Stimulated activated CD4-positive, alpha-beta T cell treated with anti-CD3 and anti-CD28 coated beads, Interleukin-1b, Interleukin-23, amount 100 ng/mL, for 48 hours (primary cell): ENCODE data around the gene RB1.

Experiments
- DNase-seq: peaks from one replicate; pipeline ENCODE4 v3.0.0-alpha.2; 2020

RB1 gene

DNA sequence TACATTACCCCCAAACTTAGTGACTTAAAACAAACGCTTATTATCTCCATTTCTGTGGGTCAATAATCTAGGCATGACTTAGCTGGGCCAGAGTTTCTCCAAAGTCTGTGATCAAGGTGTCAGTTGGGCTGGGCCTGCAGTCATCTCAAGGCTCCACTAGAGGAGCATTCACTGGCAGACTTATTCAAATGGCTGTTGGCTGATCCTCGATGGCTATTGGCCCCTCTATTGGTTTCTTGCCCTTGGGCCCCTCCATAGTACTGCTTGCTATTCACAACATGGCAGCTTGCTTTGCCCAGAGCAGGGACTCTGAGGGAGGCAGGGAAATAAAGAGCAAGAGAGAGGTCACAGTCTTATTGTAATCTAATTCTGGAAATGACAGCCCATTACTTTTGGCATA lies 171.7 kb downstream of the RB1 start:
- DNase-seq = no peak

DNA sequence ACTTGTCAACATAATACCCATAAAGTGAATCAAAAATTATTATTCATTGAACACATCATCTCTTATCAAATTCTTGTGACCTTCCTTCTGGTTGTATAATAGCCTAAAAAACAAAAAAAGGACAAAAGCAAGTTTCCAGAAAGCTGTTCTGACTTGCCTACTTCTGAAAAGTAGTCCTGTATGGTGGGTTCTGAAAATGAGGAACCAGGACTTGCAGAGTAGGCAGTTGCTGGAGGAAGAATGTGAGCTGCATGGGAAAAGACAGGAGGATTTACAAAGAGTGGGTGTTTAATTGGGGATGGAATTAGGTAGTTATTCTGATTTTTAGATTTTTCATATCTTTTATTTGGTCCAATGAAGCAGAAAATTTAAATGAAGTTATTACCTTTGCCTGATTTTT lies 172.7 kb downstream of the RB1 start:
- no peak for DNase-seq

DNA sequence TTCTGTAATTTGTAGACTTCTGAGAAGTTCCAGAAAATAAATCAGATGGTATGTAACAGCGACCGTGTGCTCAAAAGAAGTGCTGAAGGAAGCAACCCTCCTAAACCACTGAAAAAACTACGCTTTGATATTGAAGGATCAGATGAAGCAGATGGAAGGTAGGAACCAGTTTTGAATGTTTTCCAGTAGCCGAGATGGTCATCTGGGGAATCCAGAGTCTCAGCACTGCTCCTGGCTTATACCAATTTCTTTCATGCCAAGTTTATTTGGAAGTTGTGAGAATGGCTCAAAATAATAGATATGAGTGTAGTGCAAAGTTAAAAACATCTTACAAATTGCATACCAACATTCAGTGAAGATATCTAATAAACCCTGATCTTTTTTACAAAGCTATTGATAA lies 173.1 kb downstream of the RB1 start:
- DNase-seq = no peak

DNA sequence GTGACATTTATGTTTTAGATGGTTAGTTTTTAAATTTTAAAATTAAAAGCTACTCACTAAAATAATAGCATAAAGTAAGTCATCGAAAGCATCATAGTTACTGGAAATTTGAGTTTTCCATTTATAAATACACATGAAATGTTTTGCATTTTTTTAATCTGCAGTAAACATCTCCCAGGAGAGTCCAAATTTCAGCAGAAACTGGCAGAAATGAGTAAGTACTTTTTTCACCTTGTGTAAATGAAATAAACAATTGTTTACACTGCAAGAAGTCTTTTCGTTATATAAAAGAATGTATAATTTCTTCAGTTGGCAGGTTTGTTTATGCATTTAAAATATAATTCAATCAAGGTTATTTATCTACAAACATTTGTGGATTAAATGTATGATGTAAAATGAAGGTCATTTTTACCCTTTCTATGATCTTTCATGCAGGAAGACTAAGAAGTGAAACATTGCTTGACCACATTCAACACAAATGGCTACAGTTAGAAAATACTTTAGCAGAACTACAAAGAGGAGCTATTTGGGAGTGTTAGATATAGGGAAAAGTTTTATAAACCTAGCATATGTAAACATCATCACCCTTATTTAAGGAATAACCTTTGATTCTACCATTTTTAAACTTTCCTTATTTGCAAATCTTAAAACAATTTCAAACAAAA lies 173.8 kb downstream of the RB1 start:
- DNase-seq = no peak

DNA sequence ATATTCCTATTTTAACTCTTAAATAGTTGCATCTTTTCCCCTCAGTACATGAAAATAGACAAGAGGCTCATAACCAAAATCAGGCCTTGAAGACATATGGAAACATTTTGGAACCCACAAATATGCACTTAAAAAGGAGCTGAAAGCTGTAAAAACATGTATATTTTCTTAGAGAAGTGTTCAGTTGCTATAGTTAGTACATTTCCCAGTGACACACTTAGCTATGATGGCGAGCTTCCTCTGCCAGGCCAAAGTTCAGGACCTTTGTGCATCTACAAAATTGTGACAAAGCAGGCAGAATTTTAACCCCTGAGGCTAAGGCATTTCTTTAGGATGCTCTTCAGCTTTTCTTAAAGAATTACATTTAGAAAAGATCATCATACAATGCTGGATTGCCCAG lies 174.8 kb downstream of the RB1 start:
- no peak for DNase-seq

DNA sequence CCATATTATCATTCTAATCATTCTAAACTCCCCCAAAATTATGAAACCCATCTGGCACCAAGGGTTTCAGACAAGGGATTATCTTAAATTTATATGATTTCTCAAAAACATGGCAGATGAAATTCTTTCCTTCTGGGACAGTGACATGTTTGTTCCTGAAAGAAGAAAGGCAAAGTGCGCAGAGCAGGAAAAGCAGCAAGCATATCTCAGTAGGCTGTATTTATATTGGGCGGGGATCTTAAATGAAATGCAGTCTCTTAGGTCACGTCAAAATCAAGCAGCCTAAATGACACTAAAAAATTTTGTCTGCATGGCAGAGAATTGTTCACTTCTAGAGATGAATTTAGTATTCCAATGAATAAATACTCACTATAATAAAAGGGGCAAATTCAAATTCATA lies 180.0 kb downstream of the RB1 start:
- no peak for DNase-seq

DNA sequence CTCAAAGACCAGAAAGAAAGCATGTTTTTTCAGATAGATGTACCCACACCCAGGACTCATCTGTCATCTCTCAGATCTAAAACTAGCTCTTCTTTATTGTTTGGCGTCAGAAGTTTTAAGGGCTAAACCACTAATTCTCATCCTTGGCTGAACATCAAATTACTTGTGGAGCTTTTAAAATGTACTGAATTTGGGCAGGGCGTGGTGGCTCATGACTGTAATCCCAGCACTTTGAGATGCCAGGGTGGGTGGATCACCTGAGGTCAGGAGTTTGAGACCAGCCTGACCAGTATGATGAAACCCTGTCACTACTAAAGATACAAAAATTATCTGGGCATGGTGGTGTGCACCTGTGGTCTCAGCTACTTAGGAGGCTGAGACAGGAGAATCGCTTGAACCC lies 181.9 kb downstream of the RB1 start:
- no peak for DNase-seq

DNA sequence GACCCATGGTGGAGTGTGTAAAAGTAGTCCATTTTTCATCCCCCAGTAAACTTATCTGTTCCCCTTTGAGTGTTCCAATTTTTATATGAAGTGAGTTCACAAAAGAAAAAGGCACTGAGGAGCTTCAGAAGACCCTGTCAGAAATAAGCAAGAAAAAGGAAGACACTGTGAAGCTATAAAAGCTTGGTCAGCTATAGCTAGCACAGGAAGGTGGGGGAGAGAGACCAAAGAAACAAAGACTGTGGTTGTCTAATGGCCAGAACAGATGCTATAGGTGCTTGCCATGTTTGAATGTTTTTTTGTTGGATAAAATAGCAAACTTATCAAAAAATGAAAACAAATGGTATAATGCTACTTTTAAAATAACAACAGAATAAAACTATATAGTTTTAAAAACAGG lies 182.8 kb downstream of the RB1 start:
- no peak for DNase-seq

DNA sequence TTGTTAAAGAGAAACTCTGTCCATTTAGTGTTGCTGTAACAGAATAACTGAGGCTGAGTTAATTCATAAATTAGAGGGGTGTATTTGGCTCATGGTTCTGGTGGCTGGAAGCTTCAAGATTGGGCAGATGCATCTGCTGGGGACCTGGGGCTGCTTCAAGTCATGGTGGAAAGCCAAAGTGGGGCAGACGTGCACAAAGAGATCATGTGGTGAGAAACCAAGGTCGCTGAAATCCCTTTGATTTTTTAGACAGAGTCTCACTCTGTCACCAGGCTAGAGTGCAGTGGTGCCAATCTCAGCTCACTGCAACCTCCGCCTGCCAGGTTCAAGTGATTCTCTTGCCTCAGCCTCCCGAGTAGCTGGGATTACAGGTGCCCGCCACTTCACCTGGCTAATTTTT lies 183.3 kb downstream of the RB1 start:
- DNase-seq = no peak

DNA sequence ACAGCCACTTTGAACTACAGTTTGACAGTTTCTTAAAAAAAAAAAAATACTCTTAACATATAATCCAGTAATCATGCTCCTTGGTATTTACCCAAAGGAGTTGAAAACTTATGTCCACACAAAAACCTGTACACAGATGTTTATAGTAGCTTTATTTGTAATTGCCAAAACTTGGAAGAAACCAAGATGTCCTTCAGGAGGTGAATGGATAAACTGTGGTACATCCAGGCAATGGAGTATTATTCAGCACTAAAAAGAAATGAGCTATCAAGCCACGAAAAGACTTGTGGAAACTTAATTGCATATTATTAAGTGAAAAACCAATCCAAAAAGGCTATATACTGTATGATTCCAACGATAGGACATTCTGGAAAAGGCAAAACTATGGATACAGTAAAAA lies 184.4 kb downstream of the RB1 start:
- DNase-seq = no peak

DNA sequence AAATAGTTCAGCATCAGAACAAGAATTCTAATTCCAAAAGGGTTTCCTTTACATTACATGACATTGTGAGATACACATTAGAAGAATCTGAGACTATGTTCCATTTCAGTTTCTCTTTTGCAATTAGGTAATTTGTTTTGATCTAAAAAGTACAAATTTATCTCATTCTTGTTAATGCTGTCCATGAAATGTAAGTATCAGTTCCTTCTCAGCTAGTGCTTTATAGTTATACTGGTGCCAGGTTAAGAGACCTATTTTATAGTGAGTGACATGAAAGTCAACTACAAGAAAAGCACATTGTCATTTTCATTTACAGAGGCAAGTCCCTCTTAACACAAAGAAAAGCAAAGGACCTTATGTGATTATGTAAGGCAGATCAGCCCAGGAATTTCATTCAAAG lies 185.4 kb downstream of the RB1 start:
- no peak for DNase-seq

DNA sequence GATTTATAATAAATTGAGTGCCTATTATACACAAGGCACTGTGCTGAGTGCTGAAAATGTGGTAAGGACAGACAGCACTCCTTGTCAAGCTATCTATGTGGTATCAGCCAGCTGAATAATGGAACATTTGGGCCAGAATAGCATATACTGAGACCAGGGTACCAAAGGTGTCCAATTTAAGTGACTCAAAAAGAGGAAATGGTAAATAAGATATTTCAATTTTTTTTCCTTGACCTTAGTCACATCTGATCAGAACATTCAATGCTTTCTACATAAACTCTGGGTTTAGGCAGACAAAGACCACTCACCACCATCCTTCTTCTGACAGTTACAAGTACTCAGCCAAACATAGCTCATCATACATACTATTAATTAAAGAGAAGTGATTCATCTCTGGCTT lies 186.1 kb downstream of the RB1 start:
- no peak for DNase-seq

DNA sequence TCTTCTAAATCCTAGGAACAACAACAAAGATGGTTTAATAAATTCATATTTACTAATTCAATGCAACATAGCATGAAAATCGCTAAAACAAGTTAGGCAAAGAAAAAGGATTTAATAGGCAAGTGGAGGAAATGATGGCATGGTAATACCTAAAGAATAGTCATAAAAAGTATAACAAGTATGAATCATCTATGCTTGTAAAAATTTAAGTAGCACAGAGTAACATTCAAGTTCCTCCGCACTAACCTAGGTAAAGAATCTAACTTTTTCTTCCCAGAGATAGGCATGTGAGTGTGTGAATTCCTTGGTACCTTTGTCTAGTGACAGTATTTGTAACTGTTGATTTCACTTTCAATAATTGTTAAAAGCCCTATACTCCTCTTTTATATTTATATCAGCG lies 186.7 kb downstream of the RB1 start:
- no peak for DNase-seq

DNA sequence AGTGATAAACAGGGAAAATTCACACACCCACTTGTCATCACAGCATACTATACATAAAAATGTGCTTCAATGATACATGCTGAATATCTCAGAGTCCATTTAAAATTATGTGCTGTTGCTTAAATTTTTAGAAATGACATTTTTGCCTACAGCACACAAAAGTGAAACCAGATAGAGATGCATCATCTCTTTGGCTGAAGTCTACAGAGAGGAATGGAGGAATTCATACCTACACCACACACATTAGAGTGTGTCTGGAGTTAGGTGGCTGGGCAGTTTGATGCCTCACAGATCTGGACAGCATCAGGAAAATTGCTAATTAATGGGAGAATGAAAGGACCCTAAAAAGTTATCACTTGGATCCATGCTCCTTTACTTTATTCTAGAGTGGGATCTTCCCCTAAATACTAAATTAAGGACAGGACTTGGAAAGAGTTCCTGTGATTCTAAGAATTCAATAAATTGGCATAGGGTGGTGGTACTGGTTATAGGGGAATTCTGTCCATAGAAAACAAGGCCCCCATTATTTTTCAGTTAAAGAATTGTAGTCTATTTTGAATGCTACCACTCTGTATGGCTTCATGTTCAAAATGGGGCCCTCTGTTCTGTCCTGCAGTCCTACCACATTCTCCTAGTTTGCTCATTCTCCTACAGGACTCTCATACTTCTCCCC lies 188.0 kb downstream of the RB1 start:
- no peak for DNase-seq

DNA sequence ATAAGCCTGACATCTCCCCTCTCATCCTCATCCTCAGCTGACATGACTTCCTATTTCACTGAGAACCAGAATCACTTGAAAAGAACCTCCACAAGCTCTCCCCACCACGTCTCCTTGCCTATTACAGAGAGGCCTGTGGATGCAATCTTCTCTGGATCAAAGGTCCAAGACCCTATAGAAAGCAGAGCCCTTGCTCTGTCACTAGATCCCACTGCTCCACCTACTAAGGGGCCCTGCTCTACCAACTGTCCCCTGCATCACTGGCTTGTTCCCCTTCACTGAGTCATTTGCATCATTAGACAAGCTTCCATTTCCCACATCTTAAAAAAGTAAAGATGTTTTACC lies 188.5 kb downstream of the RB1 start:
- no peak for DNase-seq

DNA sequence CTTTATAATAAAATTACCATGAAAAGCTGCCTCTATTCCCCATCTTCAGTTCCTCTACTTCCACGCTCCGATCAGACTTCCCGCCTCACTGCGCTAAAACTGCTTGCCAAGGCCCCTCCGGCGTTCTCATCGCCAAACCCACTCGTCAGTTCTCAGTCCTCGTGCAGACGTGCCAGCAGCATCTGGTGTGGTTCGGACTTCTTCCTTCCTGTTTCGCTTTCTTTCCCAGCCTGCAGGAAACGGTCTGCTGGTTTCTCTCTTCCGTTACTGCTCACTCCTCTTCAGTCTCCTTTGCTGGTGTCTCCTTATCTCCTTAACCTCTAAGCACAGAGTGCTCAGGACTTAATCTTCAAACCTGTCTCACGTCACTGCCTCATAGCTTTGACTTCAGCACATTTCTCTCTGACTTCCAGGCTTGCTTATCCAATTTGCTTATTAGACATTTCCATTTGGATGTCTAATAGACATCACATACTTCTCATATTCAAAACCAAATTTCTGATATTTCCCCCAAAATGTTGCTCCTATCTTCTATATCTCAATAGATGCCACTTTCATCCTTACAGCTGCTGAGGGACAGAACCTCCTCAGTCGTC lies 189.0 kb downstream of the RB1 start:
- peak; percentile 65 for DNase-seq

DNA sequence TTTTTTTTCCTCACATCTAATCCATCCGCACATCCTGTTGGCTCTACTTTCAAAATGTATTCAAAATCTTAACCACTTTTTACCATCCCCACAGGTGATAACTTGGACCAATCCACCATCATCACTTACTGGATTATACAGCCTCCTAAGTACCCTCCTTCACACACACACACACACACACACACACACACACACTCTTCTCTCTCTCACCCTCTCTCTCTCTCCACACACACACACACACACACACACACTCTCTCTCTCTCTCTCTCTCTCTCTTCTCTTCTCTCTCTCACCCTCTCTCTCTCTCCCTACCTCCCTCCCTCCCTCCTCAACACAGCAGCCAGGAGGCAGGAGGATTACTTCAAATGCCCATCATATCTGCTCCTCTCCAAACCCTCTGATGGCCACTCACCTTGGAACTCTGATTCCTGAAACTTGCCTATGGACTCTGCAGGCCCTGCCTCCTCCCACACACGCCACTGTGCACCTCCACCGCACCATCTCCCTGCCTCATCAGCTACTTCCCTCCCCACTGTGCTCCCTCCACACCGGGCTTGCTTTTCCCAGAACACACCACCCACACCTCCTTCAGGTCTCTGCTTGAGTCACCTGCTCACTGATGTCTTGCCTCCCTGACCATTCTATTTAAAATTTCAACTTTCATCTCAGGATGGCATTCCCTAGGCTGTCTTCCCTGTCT lies 189.7 kb downstream of the RB1 start:
- no peak for DNase-seq

DNA sequence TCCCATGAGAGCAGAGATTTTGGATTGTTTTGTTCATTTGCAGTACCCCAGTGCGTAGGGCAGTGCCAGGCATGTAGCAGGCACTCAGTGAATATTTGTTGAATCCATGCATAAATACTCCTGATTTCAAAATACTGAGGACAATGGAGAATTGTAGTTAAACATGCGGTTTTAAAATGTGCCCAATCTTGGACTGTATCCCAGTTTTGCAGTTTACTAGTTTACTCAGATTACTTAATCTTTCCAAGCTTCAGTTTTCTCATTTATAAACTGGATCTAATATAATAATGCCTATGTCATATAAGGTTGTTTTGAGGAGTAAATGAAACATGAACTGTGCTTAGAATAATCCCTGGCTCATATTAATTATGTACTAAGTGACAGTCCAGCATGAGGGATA lies 190.3 kb downstream of the RB1 start:
- DNase-seq = no peak

DNA sequence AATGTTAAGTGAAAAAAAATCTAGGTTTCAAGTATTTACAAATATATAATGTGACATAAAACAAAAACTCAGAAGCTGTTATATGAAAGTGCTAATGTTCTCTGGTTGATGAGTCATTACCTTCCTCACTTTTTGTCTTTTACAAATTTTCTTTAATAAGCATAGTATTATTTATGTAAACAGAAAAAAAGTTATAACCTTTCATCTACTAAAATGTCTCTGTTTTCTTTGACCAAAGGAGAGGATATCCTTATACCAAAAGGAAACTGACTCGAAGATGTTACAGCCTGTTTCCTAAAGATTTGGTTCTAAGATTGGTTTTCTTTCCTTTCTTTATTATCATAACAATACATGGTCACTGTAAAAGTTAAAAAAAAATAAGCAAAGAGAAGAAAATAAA lies 191.3 kb downstream of the RB1 start:
- no peak for DNase-seq

DNA sequence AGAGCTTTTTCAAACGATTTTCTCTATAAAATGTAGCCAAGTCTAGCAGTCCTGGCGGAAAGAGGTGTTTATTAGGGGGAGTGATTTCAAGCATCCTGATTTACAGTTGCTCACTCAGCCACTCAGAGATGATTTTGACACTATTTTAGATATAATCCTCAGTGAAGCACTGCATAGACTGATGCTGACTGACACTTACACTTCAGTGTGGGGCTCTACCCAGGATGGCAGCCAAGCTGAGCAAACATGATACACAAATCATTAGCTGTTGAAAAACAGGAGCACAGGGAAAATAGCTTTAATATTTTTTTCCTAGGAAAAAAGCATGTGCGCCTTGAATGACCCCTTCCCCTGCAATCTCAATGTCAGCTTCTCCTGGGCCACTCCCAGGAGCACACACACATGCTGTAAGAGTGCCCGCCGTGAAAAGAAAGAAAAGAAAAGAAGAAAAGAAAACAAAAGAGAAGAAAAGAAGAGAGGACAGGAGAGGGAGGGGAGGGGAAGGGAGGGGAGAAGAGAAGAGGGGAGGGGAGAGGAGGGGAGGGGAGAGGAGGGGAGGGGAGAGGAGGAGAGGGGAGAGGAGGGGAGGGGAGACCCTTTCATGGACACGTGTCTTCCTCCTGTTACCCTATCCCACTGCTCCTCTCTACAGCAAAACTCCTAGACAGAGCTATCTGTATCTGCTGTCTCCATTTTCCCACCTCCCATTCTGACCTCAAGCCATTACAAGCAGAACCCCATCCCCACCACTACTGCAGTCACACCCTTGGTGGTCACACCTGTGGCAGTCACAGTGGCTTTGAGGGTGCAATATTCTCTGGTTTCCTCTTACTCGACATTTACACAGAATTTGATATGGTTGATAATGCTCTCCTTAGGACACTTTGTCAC lies 193.0 kb downstream of the RB1 start:
- no peak for DNase-seq

DNA sequence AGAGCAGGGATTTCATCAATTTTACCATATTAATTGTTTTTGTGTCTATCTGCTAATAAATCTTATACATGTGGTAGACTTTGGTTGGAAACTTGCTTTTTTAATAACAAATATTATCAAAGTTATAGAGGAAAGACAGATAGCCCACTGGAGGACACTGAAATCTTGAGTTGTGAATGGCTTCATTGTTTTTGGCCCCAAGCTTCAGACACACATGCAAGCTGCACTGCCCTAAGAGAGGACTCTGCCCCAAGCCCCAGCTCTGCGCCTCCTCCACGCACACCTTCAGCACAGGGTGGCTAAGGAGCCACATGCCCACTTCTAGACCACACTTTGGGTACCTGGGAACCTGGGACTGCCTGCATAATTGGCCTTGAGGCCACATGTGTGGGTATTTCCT lies 194.1 kb downstream of the RB1 start:
- no peak for DNase-seq

DNA sequence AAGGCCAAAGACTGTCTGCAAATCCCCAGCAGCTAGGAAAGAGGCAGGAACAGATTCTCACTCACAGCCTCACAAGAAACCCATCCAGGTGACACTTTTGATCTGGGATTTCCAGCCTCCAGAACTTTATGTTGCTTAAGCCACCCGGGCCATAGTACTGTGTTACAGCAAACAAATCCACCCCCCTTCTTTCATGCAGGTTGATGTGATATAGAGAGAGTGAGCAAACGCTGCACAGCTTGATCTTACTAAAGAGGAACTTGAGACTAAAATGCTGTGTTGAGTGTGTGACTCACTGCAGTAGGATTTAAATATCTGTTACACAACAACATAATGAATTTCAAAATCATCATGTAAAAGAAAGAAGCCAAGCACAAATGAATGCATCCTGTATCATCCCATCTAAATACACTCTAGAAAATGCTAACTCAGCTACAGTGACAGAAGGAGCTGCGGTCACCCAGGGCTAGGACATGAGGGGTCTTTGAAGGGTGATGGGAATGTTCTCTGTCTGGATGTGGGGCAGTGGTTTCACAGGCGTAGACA lies 197.2 kb downstream of the RB1 start:
- no peak for DNase-seq

DNA sequence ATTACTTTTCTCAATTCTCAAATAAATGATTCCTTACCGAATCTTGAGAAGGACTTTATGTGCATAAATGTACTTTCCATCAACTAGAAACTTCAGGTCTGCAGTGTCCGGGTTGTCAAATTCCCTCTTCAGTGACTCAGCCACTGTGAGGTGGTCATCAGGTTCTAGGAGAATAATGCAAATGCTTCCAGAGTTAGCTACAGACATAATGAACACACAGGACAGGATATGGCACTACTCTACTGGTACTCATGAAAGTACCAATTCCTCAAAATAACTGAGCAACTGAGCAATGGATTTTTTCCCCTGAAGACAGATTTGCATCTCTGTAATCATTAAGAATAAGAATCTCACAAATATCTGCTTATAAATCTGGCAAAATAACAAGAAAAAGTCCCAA lies 198.2 kb downstream of the RB1 start:
- DNase-seq = no peak
